Measurements from ENCODE around the gene FLACC1. TPM values are rescaled to one million over a fixed set of nuclear protein-coding genes. Genes with fewer than 3 reads are reported as not detected.
"Not testable (repeated sequence)": the region's sequence is repeated elsewhere in the genome, so short reads cannot be mapped to it uniquely, and the experiment has no call there.

The FLACC1 gene
- polyA plus RNA-seq, 3 donors = 1.6 to 4.8 (median 2.9) TPM

DNA sequence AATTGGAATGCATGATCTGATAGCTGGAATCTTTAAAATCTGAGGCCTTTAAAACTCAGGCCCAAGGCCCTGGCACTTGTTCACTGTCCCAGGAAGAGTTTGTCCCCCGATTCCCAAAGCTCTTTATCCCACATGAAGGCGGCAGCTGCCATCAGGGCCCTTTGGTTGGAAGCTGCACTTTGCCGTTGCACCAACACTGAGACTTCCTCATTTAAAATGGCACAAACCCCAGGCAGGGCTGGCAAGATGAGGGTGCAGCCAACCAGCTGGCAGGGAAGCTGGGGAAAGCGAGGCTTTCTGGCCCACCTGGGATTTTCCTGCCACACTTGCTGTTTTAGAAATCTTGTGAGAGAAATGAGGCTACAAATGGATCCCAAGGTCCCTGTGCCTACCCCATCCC, 6.3 kb downstream of the FLACC1 start:
- DNase-seq = no peak

DNA sequence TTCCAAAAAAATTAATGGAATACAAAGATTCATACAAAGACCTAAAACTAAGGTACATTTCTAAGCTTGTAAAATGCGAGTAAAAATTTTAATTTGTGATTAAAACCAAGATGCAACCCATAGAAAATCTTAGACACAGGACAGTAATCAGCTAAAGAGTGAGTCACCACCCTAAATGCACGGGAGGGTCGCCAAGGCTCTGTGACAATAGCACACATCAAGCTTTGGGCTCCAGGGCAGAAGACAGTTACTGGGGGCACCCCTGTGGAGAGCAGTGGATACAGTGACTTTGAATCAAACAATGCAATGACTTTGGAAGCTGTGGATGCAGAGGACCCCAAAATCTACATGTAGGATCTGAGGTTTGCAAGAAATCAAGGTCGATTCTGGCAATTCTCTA, 7.5 kb downstream of the FLACC1 start:
- no peak for DNase-seq

DNA sequence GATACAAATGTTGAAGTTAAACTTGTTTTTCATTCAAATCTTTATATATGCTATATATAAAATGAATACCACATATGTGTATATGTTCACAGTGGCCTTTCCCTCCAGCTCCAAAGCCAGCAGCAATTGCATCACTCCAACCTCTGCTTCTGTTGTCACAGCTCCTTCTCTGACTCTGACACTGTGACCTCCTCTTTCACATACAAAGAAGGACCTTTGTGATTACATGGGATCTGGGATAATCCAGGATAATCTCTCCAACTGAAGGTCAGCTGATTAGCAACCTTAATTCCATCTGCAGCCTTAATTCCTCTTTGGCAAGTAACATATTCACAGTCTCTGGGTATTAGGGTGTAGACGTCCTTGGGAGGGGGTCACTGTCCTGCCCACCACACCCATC, 8.4 kb downstream of the FLACC1 start:
- DNase-seq = no peak

DNA sequence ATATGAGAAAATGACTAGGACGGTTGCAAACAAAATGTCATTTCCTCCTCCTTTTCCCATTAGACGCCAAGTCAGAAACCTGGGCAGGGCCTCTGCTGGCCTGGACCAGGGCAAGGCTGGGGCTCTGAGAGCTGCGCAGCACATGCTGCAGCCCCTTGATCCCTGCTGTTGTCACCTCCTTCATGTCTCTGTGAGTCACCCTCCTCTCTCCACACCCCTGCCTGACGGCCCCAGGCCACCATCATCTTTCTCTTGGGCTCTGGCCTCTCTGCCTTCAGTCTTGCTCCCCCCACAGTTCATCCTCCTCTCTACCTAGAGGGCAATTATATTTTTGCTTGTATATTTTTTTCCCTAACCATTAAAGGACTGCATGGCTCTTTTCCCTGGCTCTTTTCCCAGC, 10.0 kb downstream of the FLACC1 start:
- no peak for DNase-seq

DNA sequence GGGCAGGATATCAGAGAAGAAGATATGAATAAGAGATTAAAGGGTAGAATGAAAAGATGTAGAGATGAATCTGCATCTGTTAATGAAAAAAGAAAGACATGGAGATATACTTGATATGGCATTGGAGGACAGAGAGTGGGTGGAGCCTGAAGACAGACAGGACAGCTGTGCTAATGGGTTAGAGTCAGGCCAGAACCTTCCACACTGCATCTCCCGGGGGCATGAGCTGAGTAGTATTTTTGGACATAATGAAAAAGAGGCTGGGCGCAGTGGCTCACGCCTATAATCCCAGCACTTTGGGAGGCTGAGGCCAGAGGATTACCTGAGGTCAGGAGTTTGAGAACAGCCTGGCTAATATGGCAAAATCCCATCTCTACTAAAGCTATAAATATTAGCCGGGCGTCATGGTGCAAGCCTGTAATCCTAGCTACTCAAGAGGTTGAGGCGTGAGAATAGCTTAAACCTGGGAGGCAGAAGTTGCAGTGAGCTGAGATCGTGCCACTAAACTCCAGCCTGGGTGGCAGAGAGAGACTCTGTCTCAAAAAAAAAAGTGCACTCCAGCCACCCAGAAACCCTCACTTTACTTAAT, 11.4 kb downstream of the FLACC1 start:
- DNase-seq = no peak

DNA sequence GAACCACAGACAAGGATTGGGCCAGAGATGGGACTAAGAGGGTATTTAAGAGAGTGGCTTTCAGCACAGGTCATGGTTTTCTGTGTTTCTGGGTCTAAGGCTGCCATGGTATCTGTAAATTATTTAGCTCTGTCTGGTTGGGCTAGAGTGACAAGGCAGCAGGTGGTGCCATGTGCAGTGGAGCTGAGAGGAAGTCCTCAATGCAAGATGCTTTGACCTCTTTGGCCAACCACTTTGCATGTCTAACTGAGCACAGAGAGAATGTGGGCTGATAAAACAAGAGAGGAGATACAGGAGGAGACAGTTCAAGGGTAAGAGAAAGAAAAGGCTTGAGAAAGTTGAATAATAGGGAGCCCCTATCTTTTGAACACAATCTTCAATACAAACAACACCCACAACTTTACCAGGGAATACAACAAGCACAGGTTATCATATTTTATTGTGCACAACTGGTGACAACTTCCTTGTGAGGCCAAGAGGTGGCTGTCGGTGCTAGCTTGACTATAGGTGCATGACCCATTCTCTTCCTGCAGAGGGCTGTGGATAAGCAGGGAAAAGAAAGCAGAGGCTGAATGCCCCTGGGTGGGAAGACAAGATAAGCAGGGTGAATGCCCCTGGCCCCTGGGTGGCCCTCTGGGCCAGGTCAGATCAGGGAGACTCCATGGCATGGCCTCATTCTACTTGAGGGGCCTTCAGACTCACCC, 12.3 kb downstream of the FLACC1 start:
- no peak for DNase-seq

DNA sequence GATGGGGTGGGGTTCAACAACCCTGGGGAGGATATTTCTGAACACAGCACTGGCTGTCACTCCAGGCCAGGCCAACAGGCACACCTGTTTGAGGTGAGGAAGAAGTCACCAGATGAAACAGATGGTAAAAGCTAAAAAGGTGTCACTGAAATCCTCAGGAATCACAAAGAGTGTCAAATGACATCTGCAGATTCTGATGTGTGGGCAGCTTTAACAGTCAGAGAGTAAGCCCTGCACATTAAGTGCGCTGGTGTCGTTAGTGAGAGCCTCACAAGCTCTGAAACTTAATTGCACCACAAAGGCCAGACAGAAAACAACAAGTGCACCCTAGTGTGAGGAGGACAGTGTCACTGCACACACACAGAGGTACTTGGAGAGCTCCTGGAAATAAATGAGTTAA, 13.6 kb downstream of the FLACC1 start:
- DNase-seq = no peak

DNA sequence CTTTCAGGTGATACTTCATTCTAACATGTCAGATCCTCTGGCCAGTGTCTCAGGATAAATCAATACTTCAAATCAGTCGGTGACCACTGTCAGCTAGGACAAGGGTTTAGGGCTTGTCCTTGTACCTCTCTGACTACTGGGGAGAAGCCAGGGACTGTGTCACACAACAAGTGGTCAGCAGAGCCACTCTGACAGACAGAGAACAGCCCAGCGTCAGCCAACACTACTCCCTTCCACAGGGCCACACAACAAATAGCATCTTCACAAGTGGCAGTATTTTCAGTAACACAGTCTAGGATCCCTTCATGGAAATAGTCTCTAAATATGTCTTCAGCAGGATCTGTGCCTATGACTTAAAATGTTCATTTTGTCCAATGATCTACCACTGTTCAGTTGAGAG, 14.2 kb downstream of the FLACC1 start:
- DNase-seq = no peak

DNA sequence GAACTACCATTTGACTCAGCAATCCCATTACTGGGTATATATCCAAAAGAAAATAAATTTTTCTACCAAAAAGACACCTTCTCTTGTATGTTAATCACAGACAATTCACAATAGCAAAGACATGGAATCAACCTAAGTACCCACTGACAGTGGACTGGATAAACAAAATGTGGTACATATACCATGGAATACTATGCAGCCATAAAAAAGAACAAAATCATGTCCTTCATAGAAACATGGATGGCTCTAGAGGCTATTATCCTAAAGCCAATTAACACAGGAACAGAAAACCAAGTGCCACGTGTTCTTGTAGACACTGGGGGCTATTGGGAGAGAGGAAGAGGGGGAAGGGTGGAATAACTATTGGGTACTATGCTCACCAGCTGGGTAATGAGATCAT, 27.7 kb downstream of the FLACC1 start:
- no peak for DNase-seq

DNA sequence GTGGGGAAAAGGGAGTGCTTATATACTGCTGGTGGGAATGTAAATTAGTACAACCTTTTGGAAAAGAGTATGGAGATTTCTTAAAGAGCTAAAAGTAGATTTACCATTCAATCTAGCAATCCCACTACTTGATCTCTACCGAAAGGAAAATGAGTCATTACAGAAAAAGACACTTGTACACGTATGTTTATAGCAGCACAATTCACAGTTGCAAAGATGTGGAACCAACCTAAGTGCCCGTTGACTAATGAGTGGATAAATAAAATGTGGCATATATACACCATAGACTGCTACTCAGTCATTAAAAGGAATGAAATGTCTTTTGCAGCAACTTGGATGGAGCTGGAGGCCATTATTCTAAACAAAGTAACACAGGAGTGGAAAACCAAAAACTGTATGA, 29.5 kb downstream of the FLACC1 start:
- DNase-seq = no peak

DNA sequence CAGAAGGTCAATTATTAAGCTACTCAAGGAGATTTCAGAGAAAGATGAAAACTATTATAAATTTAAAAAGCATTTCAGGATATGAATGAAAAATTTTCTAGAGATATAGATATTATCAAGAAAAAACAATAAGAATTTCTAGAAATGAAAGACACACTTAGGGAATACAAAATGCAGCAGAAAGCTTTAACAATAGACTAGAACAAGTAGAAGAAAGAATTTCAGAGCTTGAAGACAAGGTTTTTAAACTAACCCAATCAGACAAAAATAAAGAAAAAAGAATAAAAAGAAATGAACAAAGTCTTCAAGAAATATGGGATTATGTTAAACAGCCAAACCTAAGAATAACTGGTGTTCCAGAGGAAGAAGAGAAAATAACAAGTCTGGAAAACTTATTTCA, 34.4 kb downstream of the FLACC1 start:
- no peak for DNase-seq

DNA sequence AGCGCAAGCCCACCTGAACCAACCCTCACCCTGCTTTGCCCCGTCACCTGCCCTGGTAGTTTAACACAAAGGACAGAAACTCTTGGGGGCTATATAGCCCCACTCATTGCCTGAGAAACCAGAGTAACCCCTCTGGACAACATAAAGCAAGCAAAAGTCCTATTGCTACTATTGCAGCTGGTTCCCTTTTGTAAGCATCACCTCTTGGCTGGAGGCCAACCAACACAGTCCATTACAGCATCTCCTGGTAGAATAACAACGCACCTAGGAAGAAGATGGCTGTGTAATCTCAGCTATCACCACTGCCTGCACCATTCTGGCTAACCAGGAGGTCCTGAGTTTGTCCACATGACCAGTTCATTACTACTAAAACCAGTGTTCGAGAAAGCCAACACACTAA, 36.4 kb downstream of the FLACC1 start:
- no peak for DNase-seq

DNA sequence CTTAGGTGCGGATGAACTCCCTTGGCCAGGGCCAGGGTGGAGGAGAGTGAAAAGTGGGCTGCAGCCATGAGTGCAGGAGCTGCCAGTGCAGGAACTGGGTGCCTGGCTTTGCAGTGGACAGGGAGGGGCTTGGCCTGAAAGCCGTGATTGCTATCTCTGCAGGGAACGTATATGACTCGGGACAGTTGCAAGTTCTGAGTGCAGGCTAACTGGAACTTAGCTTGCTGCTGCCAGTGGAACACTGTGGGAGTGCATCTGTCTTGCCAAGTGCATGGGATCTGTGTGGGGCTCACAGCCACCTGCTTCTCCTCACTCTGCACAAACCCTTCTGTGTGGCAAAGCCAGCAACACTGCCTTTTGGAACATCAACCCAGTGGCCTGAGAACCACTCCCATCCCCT, 36.9 kb downstream of the FLACC1 start:
- no peak for DNase-seq

DNA sequence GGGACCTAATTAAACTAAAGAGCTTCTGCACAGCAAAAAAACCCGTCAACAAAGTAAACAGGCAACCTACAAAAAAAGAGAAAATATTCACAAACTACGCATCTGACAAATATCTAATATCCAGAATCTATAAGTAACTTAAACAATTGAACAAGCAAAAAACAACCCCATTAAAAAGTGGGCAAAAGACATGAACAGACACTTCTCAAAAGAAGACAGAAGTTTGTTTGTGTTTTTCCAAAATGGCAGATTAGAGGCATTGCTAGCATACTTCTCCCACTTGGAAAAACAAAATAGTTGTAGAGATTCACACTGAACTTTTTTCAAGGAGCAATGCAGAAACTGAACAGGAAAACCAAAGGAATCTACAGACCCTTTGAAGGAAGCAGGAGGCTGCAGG, 37.6 kb downstream of the FLACC1 start:
- no peak for DNase-seq

DNA sequence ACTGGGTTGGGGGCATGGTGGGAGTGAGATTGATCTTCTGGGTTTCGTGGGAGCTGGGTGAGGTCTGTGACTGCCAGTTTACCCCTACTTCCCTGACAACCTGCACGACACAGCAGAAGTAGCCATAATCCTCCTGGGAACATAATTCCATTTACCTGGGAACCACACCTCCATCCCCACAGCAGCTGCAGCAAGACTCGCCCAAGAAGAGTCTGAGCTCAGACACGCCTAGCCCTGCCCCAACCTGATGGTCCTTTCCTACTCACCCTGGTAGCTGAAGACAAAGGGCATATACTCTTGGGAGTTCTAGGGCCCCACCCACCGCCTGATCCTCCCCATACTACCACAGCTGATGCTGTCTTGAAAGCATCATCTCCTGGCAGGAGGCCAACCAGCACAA, 43.8 kb downstream of the FLACC1 start:
- no peak for DNase-seq

DNA sequence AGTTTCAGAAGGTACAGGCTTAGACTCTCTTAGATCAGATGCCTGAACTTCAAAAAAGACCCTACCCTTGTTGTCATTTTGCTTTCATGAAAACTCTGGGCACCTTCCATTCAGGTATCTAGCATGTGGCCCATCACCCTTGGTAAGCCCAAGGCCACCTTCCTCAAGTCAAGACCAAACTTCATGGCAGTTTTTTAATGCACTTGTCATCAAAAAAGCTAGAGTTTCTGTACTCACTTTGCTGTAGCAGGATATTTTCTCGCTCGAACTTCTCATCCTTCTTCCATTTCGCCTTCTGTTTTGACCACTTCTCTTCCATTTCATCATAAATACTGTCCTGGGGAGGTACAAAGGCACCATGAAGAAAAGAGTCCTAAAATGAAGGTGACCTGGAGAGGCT, 48.2 kb downstream of the FLACC1 start:
- DNase-seq = no peak

DNA sequence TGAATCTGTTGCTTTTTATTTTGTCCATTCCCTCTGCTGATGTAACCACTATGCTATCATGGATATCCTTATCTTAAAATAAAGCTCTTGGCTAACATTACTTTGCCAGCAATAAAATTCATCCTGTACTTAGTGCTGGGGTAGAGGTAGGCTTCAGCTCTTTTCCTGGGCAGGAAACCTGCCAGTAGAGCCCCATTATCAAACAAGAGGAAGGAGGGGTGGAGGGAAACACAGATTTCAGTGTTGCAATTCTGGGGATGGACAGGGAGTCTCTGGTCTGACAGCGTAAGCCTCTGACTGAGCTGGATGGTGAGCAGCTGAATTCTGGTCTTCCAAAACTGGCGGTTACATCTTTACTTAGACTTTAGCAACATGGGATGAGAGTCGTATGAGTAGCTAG, 49.3 kb downstream of the FLACC1 start:
- no peak for DNase-seq

DNA sequence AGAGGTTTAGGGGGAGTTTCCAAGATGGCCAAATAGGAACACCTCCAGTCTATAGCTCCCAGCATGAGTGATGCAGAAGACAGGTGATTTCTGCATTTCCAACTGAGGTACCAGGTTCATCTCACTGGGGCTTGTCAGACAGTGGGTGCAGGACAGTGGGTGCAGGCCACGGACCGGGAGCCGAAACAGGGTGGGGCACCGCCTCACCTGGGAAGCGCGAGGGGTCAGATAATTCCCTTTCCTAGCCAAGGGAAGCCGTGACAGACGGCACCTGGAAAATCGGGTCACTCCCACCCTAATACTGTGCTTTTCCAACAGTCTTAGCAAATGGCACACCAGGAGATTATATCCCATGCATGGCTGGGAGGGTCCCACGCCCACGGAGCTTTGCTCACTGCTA, 57.2 kb downstream of the FLACC1 start:
- not testable (repeated sequence) for DNase-seq

DNA sequence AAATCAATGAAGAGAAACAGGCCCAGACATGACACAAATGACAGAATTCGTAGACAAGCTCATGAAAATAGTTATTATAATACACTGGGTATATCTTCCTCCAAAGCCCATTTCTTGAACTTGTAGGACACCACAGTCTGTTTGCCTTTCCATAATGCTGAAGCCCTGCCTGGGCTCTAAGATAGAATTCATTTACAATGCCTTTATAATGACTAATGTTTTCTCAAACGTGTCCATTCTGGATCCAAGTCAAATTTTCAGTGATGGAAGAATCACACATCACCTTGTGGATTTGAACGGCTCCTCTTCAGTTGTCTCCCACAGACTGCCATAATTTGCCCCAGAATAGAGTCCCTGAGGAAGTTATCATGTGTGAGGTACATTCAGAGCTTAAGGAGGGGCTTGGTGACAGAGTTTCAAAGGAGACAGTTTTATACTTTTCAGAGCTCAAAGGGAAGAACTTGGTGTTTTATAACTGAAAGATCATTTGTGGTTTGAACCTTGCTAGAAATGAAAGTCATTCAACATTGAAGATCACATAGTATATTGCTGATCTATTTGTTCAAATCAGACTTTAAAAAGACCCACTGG, 58.6 kb downstream of the FLACC1 start:
- no peak for DNase-seq

DNA sequence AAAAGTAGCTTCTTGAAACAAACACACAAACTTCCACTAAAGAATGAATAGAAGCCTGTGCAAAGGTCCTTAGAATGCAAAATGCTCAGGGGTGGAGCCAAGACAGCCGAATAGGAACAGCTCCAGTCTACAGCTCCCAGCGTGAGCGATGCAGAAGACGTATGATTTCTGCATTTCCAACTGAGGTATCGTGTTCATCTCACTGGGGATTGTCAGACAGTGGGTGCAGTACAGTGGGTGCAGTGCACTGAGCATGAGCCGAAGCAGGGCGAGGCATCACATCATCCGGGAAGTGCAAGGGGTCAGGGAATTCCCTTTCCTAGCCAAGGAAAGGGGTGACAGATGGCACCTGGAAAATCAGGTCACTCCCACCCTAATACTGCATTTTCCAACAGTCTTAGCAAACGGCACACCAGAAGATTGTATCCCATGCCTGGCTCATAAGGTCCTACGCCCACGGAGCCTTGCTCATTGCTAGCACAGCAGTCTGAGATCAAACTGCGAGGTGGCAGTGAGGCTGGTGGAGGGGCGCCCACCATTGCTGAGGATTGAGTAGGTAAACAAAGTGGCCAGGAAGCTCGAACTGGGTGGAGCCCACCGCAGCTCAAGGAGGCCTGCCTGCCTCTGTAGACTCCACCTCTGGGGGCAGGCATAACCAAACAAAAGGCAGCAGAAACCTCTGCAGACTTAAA, 66.5 kb downstream of the FLACC1 start:
- DNase-seq = not testable (repeated sequence)

DNA sequence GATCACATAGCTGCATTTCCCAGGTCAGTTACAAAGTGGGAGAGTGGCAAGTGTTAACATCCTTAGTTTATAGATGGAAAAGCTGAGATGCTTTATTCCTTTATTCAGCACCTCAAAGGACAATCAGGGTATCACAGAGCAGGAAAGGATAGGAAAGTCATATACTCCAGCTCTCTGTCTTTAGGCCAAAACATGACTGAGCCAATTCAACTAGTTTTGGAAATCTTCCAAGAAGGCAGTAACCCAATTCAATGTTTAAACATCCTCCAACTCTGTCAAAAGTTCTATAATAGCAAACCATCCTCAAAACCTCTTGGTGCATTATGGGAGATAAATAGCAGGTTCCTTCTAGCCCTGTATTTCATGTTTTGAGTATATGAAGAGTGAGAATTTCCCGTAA, 71.6 kb downstream of the FLACC1 start:
- DNase-seq = no peak

DNA sequence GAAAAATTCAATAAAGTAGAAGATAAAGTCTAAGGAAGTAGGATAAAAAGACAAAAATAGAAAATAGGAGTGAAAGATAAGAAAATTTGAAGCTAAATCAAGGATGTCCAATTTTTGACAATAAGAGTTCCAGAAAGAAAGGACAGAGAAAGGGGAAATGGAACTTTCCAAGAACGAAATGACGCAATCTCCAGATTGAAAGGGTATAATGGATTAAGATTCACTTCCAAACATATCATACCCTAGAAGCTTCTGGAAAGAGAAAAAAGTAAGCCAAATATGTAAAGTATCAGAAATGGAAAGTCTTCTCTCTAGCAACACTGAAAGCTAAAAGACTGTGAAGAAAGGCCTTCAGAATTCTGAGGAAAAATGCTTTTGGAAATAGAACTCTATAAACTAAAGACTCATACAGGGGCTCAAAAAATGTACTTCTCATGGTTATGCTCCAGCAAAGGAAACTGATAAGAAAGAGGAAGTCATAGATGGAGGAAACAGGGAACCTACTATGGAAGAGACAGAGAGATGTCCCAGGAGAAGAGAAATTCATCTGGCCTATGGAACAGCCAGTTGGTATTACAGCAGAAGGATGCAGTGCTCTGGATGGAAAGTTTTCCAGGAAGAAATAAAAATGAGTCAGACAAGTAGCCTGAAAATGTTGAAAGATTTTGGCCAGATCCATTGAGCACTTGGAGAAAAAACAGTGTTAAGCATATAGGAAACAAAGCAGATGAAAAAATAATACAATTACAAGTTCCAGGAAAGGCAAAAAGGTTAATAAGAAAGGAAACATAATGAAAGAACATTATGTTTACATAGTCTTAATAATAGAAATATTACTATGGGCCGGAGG, 76.7 kb downstream of the FLACC1 start:
- no peak for DNase-seq
